ENCODE measurements around the gene SPRED1. TPM values are rescaled to one million over a fixed set of nuclear protein-coding genes. Genes with fewer than 3 reads are reported as not detected.

Gene SPRED1
- polyA plus RNA-seq, 3 donors, result 2.5 to 3.3 (median 3.2) TPM

DNA sequence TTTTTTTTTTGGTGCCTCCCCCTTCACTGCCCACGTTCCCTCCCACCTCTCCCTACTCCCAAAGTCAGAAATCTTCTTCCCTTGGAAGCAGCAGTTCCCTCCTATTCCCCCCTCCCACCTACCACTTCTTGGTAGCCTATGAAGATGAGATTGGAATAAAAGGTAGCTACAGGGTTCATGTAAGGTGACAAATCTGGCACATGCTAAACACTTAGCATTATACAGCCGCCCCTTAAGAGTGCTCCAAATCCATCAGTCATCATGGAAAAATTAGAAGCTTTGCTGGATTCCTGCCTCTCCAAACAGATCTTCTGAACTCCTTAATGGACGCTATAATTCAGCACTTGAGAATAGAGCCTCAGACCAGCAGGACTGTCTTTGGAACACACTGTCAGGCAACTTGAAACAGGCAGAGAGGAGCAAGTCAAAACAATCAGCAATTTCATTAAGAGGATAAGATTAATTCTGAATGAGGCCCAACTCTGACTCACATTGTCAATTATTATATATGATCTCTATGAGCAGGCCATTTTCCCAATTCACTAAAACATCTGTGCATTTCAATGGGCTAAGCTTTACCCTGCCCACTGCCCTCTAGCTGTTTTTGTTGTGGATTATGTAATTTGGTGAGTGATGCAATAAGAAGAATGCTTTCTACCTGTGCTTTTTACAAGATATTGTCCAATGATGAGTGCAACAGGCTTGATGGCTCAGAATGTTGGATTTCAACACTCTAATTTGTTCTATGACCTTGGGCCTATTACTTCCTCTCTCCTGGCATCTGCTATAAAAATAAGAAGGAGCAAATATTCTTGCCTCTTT is 34.6 kb upstream of the SPRED1 start:
- no peak overlapping the region for H2AFZ ChIP-seq (ENCODE audit: insufficient read depth, low read depth, low read length, poor library complexity, severe bottlenecking)
- H3K27ac Mint-ChIP-seq, result no peak overlapping the region
- H3K4me3 Mint-ChIP-seq, result no peak overlapping the region
- H3K36me3 ChIP-seq (replicated peaks in 1 of 2; ENCODE audit: control insufficient read depth in 1 of 2, insufficient read depth in 2 of 2, low read length in 2 of 2), result no peaks in the 10 kb centered on the region
- H3K4me1 Mint-ChIP-seq, result no peaks in the 10 kb centered on the region
- H4K20me1 ChIP-seq (ENCODE audit: insufficient read depth, low read length), result no peaks in the 10 kb centered on the region
- H3K9me3 Mint-ChIP-seq, result no peaks in the 10 kb centered on the region
- no peak overlapping the region for H3K27ac ChIP-seq (ENCODE audit: low read depth in 1 of 2, low read length in 2 of 2)
- DNase-seq, result no peak
- no peak overlapping the region for H3K9ac ChIP-seq (ENCODE audit: insufficient read depth, low read length, poor library complexity, severe bottlenecking)
- no peak overlapping the region for H3K4me2 ChIP-seq (replicated peaks; ENCODE audit: extremely low read depth, low read length, poor library complexity, severe bottlenecking)
- intact Hi-C loops (cut with micrococcal nuclease), result no loop called here
- H3K36me3 Mint-ChIP-seq, result no peaks in the 10 kb centered on the region
- H3K27me3 Mint-ChIP-seq (ENCODE audit: low read depth in 3 of 3), result peaks cover 4 to 15% (median 13%) of the 10 kb centered on the region in 3 donors
- H3K79me2 ChIP-seq (ENCODE audit: insufficient read depth, low read length), result no peaks in the 10 kb centered on the region
- TF ChIP-seq, protein P1, sequence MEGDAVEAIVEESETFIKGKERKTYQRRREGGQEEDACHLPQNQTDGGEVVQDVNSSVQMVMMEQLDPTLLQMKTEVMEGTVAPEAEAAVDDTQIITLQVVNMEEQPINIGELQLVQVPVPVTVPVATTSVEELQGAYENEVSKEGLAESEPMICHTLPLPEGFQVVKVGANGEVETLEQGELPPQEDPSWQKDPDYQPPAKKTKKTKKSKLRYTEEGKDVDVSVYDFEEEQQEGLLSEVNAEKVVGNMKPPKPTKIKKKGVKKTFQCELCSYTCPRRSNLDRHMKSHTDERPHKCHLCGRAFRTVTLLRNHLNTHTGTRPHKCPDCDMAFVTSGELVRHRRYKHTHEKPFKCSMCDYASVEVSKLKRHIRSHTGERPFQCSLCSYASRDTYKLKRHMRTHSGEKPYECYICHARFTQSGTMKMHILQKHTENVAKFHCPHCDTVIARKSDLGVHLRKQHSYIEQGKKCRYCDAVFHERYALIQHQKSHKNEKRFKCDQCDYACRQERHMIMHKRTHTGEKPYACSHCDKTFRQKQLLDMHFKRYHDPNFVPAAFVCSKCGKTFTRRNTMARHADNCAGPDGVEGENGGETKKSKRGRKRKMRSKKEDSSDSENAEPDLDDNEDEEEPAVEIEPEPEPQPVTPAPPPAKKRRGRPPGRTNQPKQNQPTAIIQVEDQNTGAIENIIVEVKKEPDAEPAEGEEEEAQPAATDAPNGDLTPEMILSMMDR (IDR thresholded peaks at IDR 0.05), result no peak
- WGBS (ENCODE audit: insufficient coverage), result 100% methylated on average over 1 of the region's 3 CpGs
- no peaks in the 10 kb centered on the region for H3K9me3 ChIP-seq (replicated peaks in 1 of 2; ENCODE audit: control insufficient read depth in 1 of 2, insufficient read depth in 1 of 2, low read length in 2 of 2)
- H3K4me1 ChIP-seq (ENCODE audit: control insufficient read depth in 1 of 2, insufficient read depth in 2 of 2, low read length in 2 of 2), result no peaks in the 10 kb centered on the region
- peaks cover 2% of the 10 kb centered on the region in 2 donors for H3K27me3 ChIP-seq (ENCODE audit: control insufficient read depth in 2 of 2, insufficient read depth in 2 of 2, low read length in 2 of 2)
- H3K4me3 ChIP-seq (replicated peaks in 1 of 3; ENCODE audit: low read depth in 2 of 3, low read length in 3 of 3), result no peak overlapping the region

DNA sequence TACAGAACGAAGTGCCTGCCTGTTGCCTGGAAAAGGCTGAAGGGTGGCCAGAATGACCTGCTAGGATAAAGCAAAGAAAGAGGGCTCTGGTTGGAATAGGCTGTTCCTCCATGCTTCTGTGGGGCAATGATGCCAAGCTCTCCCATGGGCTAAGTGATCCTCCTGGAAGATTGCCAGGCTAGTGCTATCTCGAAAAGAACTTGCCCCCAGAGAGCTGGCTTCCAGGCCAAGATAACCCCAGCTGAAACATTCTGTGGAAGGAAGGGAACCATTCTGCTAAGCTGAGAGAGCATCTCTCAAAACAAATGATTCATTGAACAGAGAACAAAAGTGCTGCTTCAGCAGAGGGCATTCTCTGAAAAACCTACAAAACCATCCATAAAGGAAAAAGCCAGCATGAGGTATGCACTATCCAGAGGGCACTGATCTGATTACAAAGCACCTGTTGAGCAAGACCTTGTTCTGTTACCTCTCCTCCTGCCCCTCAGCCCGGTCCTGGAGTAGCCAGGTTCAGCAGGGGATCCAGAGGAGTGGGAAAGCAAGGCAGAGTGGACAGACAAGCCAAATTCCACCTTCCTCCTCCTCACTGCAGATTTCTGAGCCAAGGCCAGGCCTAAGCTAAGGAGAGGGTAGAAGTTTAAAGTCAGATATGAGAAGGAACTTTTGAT is 31.9 kb upstream of the SPRED1 start:
- Histone ChIP-seq H3K4me3 (replicated peaks in 1 of 3; ENCODE audit: low read depth in 2 of 3, low read length in 3 of 3) (no peak overlapping the region), H3K36me3 (replicated peaks in 1 of 2; ENCODE audit: control insufficient read depth in 1 of 2, insufficient read depth in 2 of 2, low read length in 2 of 2) (no peaks in the 10 kb centered on the region), H3K79me2 (ENCODE audit: insufficient read depth, low read length) (no peaks in the 10 kb centered on the region), H4K20me1 (ENCODE audit: insufficient read depth, low read length) (no peaks in the 10 kb centered on the region), H3K9me3 (replicated peaks in 1 of 2; ENCODE audit: control insufficient read depth in 1 of 2, insufficient read depth in 1 of 2, low read length in 2 of 2) (no peaks in the 10 kb centered on the region), H3K4me1 (ENCODE audit: control insufficient read depth in 1 of 2, insufficient read depth in 2 of 2, low read length in 2 of 2) (no peaks in the 10 kb centered on the region), H2AFZ (ENCODE audit: insufficient read depth, low read depth, low read length, poor library complexity, severe bottlenecking) (peak overlapping the region; percentile 39), H3K27ac (ENCODE audit: low read depth in 1 of 2, low read length in 2 of 2) (no peak overlapping the region), H3K27me3 (ENCODE audit: control insufficient read depth in 2 of 2, insufficient read depth in 2 of 2, low read length in 2 of 2) (peaks cover 0 to 2% of the 10 kb centered on the region in 2 donors), H3K4me2 (replicated peaks; ENCODE audit: extremely low read depth, low read length, poor library complexity, severe bottlenecking) (no peak overlapping the region), H3K9ac (ENCODE audit: insufficient read depth, low read length, poor library complexity, severe bottlenecking) (no peak overlapping the region)
- Mint-ChIP-seq H3K4me1 (no peaks in the 10 kb centered on the region), H3K4me3 (no peak overlapping the region), H3K27me3 (ENCODE audit: low read depth in 3 of 3) (peaks cover 6 to 10% (median 9%) of the 10 kb centered on the region in 3 donors), H3K27ac (no peak overlapping the region), H3K9me3 (peaks cover 0 to 3% (median 0%) of the 10 kb centered on the region in 7 donors), H3K36me3 (no peaks in the 10 kb centered on the region)
- DNase-seq, result no peak
- WGBS (ENCODE audit: insufficient coverage), result 88% methylated on average over 3 of the region's 3 CpGs
- TF ChIP-seq, protein P1 (IDR thresholded peaks at IDR 0.05), result no peak
- intact Hi-C loops (cut with micrococcal nuclease), result no loop called here

Measured in CD14-positive monocyte (primary cell).